22Rv1 (cell line): ENCODE results near the gene ABCF3.

ENCODE experiments used
- ZFX ChIP-seq: fragments of 450-650 bp; IDR thresholded peaks from 2 replicates; pipeline ENCODE4 v1.6.1; 2017; ENCODE audit warnings: antibody characterized with exemption, borderline replicate concordance
- TF ChIP-seq, protein P1 (sequence below): fragments of 450-650 bp; IDR thresholded peaks from 2 replicates; pipeline ENCODE4 v1.5.1; 2017; ENCODE audit warnings: mild to moderate bottlenecking

DNA sequence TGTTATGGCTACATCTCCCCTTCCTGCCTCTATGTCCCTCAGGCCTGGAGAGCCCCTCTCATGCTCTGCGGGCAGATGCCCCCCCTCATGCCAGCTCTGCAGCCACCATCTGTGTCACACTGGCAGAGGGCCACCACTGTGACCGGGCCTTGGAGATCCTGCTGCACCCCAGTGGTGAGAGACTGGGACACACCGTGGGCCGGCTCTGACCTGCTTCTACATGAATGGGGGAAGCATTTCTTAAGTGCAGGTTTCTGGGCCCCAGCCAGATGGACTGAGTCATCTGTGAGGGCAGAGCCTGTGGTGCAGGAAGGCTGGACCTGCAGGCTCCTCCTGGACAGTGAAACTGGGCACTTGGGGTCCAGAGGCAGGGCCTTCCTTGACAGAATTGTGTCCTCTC is 48.2 kb downstream of the ABCF3 start:
- TF ChIP-seq, protein P1, sequence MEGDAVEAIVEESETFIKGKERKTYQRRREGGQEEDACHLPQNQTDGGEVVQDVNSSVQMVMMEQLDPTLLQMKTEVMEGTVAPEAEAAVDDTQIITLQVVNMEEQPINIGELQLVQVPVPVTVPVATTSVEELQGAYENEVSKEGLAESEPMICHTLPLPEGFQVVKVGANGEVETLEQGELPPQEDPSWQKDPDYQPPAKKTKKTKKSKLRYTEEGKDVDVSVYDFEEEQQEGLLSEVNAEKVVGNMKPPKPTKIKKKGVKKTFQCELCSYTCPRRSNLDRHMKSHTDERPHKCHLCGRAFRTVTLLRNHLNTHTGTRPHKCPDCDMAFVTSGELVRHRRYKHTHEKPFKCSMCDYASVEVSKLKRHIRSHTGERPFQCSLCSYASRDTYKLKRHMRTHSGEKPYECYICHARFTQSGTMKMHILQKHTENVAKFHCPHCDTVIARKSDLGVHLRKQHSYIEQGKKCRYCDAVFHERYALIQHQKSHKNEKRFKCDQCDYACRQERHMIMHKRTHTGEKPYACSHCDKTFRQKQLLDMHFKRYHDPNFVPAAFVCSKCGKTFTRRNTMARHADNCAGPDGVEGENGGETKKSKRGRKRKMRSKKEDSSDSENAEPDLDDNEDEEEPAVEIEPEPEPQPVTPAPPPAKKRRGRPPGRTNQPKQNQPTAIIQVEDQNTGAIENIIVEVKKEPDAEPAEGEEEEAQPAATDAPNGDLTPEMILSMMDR = no peak
- TF ChIP-seq ZFX = no peak
